Activated CD8-positive, alpha-beta memory T cell treated with anti-CD3 and anti-CD28 coated beads, Interleukin-2, amount 50 U/mL, for 24 hours (primary cell): ENCODE measurements around the gene MSH6.

ENCODE experiments used
- DNase-seq: peaks from one replicate; pipeline ENCODE4 v3.0.0-alpha.2; 2020; ENCODE audit errors: extremely low read depth

MSH6 gene

DNA sequence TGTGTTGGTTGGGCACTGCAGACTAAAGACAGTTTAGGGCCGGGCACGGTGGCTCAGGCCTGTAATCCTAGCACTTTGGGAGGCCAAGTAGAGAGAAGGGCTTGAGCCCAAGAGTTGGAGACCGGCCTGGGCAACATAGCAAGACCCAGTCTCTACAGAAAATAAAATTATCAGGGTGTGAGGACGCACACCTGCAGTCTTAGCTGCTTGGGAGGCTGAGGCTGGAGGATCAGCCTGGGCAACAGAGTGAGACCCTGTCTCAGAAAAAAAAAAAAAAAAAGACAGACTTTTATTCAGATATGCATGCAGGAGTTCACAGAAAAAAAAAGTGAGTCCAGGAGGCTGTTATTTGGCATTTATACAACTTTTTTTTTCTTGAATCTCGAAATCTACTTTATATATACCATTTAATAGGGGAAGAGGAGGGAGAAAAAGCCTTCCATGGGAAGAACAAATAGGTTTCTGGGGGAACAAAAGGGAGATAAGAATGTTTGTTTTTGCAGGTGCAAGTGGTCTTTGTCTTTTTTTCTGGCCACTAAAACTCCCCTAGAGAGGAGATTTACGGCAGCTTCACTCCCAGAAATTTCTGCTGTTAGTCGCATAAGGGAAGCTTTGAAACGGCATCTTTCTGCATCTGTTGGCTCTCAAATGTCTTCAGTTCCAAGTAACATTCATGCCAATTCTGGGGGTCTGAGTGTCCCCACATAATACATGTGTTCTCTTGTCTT lies 4.1 kb upstream of the MSH6 start:
- no peak for DNase-seq

DNA sequence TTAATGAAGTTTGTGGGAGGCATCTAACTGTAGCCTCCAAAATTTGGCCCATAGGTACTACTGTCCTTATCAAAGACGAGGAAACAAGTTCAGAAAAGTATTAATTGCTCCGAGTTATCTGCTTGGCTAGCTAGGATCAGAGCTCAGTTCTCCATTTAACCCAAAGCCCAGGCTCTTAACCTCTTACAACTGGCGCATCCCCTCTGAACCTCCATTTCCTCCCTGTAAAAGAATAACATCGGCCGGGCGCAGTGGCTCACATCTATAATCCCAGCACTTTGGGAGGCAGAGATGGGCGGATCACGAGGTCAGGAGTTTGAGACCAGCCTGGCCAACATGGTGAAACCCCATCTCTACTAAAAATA lies 3.5 kb upstream of the MSH6 start:
- DNase-seq, result no peak

DNA sequence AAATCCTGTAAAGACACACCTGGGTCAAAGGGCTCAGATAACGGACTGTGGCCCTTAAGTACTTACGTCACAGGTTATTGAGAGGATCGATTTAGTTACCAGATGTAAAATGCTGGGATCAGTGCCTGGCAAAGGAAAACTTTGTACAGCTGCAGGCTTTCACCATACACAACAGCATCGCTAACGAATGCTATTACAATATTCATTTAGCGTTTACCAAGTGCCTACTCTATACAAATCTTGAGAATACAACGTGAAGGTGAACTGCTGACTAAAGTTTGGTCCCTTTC lies 619 bp upstream of the MSH6 start:
- DNase-seq, result no peak

DNA sequence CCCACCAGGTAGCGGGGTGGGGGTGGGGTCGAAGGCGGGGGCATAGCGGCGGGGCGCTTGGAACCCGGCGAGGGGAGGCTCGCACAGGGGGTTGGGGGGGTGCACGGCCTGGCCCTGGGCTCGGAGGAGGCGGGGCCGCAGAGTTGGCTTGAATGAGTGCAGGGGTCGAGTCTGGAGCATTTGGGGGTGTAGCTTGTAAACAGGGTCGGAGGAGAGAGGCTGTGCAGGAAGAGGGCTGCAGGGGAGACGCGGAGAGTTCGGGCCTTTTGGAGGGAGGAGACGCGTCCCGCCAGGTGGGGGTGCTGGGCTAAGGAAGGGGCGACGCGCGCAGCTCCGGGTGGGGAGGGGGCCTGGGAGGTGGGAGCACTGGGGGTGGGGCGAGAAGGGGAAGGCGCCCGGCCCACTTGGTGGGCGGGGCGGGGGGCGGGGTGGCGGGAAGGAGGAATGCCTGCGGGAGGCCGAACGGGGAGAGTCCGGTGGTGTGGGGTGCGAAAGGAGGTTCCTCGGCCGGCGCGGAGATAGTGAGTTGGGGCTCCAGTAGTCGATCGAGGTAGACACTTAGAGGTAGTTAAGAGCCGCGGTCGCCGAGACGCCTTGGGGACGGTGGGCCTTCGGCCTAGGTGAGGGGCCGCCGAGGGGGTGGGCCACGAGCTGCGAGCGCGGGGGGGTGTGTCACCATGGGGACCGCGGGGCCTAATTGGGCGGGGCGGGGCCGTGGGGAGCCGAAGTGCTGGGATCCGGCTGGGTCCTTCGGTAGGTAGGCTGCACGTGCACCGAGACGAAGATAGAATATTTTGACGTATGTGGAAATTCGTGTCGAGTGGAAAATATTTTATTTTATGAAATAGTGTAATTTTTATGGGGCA lies 774 bp downstream of the MSH6 start:
- DNase-seq, result peak; percentile 5

DNA sequence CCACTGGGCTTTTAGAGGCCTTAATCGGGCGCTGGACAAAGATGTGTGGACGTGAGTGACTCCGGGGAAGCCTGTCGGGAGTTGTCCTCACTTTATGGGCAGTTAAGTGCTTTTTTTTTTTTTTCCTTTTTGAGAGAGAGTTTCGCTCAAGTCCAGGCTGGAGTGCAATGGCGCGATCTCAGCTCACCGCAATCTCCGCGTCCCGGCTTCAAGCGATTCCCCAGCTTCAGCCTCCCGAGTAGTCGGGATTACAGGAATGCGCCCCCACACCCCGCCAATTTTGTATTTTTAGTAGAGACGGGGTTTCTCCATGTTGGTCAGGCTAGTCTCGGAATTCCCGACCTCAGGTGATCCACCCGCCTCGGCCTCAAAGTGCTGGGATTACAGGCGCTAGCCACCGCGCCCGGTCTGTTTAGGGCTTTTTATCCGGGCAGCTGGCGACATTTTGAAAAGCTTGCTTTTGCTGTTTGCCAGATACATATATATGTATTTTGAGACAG lies 1.5 kb downstream of the MSH6 start:
- no peak for DNase-seq

DNA sequence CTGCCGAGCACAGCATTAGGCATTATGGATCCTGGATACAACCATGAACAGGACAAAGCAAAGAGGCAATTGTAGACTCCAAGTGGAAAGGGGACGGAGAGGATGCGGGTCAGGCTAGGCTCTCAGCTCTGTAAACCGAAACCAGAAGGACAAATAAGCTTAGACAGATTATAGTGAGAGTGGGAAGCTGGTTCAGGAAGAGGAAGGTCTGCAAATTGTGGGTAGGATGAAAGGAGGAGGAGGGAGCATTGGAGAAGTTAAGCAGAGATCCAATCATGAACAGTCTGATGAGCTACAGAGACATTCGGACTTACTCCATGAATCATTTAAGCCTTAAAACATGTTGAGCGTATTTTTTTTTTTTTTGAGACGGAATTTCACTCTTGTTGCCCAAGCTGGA lies 3.0 kb downstream of the MSH6 start:
- no peak for DNase-seq

DNA sequence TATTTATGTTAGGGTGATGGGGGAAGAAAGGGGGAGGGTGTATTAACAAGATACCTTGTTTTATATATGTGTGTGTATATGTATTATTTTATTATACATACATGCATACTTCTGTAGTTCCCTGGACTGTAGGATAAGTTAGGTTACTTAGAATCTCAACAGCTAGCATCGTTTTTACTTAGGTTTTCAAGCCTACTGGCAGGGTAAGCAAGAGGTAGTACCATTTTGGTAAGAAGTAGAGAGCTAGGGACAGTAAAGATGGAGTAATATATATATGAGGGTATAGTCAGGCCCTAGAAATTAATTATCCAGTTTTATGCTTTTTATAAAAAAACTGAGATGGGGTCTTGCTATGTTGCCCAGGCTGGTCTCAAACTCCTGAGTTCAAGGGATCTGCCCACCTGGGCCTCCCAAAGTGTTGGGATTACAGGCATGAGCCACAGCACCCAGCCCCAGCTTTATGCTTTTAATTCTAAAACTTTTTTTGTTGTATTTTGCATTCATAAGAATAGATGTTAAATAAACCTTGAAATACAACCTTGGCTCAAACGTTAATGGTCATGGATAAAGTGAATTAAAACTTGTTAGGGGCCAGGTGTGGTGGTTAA lies 13.2 kb downstream of the MSH6 start:
- no peak for DNase-seq

DNA sequence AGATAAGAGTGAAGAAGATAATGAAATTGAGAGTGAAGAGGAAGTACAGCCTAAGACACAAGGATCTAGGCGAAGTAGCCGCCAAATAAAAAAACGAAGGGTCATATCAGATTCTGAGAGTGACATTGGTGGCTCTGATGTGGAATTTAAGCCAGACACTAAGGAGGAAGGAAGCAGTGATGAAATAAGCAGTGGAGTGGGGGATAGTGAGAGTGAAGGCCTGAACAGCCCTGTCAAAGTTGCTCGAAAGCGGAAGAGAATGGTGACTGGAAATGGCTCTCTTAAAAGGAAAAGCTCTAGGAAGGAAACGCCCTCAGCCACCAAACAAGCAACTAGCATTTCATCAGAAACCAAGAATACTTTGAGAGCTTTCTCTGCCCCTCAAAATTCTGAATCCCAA lies 15.7 kb downstream of the MSH6 start:
- DNase-seq, result no peak

DNA sequence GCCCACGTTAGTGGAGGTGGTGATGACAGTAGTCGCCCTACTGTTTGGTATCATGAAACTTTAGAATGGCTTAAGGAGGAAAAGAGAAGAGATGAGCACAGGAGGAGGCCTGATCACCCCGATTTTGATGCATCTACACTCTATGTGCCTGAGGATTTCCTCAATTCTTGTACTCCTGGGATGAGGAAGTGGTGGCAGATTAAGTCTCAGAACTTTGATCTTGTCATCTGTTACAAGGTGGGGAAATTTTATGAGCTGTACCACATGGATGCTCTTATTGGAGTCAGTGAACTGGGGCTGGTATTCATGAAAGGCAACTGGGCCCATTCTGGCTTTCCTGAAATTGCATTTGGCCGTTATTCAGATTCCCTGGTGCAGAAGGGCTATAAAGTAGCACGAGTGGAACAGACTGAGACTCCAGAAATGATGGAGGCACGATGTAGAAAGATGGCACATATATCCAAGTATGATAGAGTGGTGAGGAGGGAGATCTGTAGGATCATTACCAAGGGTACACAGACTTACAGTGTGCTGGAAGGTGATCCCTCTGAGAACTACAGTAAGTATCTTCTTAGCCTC lies 16.2 kb downstream of the MSH6 start:
- no peak for DNase-seq

DNA sequence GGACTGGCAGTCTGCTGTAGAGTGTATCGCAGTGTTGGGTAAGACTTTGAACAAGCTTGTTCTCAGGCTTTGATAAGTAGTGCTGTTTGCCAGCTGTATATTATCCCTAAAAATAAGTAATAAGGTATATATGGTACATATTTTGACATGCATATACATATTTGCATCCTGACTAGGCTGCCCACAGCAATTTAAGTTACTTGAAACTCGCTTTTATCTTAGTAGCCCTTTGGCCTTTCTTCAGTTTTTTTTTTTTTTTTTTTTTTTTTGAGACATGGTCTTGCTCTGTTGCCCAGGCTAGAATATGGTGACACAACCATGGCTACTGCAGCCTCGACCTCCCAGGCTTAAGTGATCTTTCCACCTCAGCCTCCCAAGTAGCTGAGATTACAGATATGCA lies 18.2 kb downstream of the MSH6 start:
- no peak for DNase-seq

DNA sequence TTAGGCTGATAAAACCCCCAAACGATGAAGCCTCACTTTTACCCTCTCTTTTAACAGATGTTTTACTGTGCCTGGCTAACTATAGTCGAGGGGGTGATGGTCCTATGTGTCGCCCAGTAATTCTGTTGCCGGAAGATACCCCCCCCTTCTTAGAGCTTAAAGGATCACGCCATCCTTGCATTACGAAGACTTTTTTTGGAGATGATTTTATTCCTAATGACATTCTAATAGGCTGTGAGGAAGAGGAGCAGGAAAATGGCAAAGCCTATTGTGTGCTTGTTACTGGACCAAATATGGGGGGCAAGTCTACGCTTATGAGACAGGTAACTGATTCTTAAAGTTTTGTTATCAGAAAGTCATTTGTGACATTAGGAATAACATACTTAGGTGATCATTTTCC lies 20.4 kb downstream of the MSH6 start:
- DNase-seq, result no peak

DNA sequence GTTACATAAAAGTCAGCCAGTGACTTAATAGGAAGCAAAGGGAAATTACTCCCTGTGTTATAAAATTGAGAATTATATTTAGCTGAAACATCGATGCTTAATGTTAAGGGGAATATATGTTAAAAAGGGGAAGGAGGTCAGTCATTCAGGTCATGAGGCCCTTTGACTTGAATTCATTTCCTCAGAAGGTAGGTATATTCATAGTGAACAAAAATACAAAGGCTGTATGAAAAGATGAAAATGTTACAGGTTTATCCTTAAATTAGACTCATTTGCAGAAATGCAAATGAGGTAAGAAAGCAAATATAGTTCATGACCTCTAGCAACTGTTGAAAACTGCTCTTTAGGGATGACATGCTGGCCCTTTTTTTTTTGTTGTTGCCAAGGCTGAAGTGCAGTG lies 20.8 kb downstream of the MSH6 start:
- no peak for DNase-seq

DNA sequence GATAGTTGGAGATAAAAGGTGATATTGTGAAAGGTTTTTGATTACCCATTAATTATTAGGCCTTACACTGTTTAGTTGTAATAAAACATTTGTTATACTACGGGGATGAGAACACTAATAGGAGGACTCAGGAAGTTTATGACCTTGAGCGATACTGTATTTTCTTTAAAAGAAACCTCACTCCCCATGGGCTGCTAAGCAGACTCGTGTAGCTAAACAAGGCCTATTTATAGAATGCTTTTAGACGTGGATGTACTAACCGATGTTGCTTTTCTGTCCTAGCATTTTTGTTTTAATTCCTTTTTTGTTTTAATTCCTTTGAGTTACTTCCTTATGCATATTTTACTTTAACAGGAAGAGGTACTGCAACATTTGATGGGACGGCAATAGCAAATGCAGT lies 22.9 kb downstream of the MSH6 start:
- no peak for DNase-seq

DNA sequence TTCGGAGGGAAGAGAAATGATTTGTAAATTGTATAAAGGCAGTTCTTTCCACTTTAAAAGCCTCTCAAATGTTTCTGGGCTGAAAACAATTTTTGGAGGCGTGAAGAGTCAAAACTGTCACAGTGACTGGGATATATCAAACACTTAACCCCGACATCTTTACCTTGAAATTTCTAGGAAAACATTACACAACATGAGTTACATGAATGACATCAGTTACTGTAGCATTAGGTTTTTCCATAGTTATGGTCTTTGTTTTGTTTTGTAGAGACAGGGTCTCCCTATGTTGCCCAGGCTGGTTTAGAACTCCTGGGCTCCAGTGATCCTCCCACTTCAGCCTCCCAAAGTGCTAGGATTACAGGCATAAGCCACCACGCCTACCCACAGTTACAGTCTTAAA lies 25.7 kb downstream of the MSH6 start:
- DNase-seq, result no peak

DNA sequence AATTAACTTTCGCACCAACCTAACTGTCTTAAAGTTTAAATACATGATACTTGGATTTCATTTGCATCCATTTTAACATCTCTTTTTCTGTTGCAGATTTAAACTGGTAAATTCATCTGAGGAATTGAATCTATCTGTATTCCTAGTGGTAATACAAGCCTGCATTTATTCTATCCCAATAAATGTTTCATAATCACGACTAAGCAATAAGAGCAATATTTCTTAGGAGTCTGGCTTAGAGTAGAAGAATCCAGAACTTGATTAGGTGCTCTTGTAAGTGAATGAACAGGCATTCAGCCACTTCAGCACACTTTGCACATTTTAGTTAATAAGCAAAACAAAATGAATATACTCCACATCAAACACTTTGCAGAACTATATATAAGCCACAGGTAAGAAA lies 27.0 kb downstream of the MSH6 start:
- DNase-seq, result no peak

DNA sequence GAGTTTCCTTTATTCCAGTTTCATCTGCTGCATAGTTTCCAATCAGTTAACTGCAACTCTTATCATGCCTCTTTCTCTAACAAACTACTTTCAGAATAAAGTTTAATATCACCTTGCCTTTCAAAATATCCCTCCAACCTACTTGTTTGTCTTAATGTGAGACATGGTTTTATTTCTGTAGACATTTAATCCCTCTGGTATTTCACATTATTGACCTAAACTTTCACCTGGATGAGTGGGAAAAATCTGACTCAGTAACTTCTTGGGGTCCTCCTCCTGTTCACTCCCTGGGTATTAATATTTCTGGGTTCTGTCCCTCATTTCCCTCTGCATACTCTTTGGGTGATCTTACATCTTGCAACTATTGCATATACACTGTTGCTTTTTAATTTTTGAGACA lies 27.9 kb downstream of the MSH6 start:
- no peak for DNase-seq

DNA sequence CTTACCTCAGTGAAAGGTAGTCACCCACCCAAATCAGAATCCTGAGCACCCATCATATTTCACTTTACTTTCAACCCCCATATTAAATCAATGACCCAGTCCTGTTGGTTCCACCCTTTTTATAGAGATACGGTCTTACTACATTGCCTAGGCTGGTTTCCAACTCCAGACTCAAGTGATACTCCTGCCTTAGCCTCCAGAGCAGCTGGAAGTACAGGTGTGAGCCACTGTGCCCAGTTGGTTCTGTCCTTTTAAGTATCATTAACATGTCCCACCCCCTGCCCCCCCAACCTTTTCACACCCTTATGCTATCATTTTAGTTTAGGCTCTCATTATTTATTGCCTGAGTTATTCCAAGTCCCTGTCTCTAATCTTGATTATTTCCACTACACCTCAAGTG lies 28.7 kb downstream of the MSH6 start:
- no peak for DNase-seq

DNA sequence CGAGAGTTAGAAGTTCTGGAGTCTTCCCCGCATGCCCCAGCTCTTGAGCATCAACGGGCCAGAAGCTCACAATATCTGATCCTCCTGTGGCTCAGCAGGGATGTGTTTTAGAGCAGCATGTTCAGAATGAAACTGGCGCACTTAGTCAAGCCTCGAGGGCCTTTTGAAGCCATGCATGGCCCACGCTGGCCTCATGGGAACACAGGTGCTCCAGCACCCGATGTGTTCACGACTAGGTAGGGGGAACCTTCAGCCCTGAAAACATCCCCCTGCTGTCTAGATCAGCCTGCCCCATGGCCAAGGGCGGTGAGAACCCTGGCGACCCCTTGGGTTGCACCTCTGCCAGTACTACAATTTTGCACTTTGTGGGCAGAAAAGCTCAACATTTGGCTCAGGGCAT lies 32.8 kb downstream of the MSH6 start:
- no peak for DNase-seq

DNA sequence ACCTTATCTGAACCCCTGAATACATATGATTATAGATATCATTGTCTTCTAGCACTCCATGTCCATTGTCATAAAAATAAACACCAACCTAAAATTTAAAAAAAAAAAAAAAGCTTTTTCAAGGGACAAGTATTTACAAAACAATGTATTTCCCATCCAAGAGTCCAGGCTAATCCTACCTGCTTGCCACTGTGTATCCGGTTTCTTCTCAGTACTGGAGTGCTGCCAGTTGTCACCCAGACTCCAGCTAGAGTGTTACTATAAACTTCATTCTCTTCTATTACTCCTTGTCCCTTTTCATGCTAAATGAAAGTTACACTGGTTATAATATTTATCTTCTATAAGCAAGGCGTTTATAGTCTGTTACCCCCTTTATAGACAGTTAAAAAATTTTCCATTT lies 35.8 kb downstream of the MSH6 start:
- DNase-seq, result no peak

DNA sequence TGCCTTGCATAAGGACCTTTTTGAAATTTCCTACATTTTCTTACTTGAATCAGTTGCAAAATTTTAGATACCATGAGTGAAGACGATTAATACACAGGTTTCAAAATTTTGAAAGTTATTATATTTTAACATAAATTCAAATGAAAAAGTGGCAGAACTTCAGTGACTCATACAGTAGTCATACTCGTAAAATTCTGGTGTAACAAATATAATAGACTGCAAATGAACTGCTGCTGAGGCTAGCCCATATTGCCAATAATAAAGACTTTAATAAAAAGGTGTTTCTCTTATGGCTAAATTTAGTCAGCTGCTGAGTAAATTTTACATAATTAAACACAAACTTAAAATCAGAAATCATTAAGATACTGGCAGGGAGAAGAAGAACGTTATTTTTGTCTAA lies 36.9 kb downstream of the MSH6 start:
- no peak for DNase-seq

DNA sequence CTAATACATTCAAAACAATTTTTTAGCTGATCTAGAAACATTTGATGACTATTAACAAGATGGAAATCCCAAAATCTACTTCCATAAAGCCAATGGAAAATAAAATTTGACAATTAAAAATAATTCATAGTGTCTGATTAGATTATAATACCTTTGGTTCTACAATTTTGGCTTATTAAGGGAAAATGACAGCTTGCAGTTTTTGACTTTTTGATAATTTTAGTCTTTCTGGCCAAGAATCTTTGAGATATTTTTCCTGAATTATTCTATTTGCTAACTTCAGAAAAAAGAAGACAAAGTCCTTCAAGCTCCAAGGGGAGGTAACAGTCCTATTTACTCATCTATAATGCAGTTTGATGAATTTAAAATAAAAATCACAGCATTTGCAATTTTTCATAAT lies 39.6 kb downstream of the MSH6 start:
- no peak for DNase-seq

DNA sequence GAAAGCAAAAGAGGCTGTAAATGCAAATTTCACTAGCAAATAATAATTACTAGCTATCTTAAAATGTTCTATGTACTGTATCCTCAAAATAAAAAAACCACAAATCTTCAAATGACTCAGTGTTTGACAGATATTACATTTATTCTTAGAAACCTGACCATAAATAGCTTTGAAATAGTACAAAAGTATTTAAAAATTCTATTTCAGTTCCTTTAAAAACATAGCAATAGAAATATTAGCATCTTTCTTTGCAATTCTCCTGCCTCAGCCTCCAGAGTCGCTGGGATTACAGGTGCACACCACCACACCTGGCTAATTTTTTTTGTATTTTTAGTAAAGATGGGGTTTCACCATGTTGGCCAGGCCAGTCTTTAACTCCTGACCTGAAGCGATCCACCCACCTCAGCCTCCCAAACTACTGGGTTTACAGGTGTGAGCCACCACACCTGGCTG lies 50.6 kb downstream of the MSH6 start:
- DNase-seq, result no peak

DNA sequence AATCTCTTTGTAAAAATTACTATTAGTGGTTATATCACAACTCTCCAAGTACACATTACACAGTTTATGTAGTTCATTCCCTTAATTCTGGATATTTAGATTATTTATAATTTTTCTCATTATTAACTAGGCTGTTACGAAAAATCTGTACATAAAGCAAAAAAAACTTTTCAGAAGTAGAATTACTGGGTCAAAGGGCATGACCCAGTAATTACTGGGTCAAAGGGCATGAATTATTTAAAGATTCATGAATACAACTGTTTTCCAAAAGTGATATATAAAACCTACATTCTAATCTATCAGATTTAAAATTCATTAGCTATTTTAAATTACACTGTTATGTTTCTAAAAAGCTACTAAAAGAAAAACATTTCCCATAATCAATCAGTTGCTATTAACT lies 55.3 kb downstream of the MSH6 start:
- DNase-seq, result no peak
